Stimulated activated naive CD4-positive, alpha-beta T cell (primary cell): ENCODE measurements around the gene BTRC.
A peak's percentile ranks its signal among the peaks of the same experiment; 100 is the strongest.
"Not testable (repeated sequence)": the region's sequence is repeated elsewhere in the genome, so short reads cannot be mapped to it uniquely, and the experiment has no call there.

Source experiments
- DNase-seq, 6 experiments: peaks; one replicate each; lab custom pipeline; 2025; lab: John Stamatoyannopoulos, UW

The BTRC gene

DNA sequence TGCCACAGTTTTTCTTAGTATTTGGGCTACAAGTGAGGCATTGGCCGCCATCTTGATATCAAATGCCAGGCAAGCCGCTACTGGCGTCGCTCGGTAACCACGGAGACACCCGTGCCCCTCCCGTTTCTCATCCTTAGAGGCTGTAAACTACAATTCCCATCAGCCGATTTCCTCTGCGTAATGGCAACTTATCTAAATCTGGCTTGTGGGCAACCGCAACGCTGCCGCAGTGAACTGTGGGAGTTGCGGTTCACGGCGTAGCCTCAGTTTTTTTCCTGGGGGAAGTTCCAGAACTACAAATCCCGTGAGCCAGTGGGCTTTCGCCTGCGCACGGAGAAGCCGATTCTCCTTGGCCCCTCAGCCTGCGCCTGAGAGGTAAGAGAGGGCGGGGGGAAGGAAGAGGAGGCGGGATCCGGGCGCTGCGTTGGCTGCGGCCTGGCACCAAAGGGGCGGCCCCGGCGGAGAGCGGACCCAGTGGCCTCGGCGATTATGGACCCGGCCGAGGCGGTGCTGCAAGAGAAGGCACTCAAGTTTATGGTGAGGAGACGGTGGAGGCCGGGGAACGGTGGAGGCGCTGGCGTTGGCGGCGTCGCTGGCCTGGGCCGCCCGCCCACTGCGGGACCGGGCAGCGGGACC, at the start of gene BTRC:
Gene BTRC (plus strand): TSS at position 474 of the 636 bp plus-strand sequence. CDS start 16 bp downstream, at position 490.
- DNase-seq = peak; percentile 93 to 98 (median 97)

DNA sequence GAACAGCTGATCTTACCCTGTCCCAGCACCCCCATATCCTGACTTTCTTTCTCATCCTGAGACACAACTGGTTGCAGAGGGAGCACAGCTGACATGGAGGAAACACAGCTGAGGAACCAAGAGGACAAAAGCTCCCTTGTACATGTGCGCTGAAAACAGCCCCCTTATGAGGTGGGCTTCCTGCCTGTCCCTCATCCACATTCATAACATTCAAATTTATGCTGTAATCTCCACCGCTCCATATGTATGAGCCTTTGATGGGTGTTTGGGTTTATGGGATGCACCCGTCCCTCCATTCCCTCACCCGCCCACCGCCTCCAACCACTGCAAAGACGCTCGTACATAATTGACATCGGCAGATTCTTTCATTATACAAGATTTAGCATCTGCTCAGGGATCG, 49.6 kb upstream of the BTRC start:
- no peak for DNase-seq

DNA sequence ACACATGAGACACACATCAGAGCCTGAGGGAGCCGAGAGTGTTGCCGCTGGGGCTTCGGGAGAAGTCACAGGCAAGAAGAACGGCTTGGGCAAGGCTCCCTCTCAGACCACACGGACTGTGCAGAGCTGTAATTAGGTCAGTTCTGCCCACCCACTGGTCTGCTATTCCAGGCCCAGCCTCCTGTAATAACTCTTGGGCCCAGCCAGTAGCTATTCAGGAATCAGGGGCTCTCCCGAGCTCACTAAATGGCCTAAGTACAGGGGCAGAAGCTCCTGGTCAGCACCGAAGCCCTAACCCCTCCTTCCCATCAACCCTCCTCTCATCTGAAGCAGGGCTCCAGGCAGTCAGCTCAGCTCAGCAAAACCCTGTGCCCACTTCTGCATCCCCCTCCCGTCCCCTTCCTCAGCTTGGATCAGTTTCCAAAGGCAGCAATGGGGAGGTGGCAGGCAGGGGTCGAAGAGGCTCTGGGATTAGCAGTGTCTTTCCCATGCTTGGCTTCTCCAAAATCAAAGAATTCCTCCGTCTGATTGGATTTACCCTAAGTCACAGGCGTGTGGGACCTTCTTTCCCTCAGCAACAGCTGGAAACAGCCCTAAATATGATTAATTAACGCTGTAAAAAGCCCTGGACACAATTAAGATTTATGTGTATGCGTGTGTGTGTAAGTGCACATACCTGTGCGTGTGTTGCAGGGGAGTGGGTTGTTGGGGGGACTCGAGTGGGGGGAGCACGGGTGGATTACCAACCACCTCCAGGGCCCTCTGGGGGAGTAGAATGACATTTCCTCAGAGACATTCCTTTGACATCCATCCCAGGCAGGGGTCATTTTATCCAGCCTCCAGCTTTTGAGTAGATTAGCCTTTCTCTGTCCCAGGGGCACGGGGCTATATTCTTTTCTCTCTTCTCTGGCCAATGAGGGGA, 48.4 kb upstream of the BTRC start:
- DNase-seq = no peak

DNA sequence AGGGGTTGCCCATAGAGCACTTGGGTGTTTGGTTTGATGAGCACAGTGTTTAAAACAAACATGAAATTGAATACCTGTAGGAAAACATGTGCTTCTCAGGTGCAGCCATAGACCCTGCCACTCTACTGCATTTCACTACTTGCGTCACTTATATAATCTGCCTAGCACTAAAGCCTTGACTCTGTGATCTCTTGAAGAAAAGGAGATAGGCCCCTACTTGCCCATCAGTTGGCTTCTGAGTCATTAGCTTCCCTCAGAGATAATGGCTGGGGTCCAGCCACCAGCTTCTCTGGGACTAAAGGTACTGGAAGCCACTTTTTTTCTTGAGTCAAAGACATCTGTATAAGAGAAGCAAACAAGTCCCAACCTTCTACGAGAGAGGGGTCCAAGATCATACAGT, 45.9 kb upstream of the BTRC start:
- DNase-seq = no peak

DNA sequence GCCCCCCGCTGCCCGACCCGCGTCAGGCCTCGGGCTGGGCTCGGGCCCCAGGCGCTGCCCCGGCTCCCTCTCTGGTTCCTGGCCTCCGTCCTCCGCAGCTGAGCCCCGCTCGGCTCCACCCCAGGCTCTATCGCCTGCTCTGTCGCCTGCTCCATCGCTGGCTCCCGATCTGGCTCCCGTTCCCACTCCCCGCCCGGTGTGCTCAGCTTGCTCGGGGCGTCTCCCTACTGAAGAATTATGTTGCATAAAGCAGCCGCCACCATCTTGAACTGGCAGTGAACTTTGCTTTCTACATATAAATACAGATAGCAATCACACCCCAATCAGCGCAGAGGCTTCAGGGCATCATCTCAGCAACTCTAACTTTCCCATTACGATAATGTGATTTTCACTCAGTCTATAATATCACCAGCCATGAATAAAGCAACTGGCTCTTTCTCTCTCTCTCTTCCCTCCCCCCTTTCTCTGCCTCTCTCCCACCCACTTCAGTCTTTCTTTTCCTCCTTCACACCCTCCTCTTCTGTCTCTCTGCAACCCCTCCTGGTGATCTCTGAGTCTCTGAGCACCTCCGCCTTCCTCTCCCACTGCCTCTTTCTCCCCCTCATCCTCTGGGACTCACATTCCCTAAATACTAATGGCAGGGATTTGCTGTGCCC, 43.3 kb upstream of the BTRC start:
- DNase-seq = peak in 2 of 6 experiments; percentile 3 to 4

DNA sequence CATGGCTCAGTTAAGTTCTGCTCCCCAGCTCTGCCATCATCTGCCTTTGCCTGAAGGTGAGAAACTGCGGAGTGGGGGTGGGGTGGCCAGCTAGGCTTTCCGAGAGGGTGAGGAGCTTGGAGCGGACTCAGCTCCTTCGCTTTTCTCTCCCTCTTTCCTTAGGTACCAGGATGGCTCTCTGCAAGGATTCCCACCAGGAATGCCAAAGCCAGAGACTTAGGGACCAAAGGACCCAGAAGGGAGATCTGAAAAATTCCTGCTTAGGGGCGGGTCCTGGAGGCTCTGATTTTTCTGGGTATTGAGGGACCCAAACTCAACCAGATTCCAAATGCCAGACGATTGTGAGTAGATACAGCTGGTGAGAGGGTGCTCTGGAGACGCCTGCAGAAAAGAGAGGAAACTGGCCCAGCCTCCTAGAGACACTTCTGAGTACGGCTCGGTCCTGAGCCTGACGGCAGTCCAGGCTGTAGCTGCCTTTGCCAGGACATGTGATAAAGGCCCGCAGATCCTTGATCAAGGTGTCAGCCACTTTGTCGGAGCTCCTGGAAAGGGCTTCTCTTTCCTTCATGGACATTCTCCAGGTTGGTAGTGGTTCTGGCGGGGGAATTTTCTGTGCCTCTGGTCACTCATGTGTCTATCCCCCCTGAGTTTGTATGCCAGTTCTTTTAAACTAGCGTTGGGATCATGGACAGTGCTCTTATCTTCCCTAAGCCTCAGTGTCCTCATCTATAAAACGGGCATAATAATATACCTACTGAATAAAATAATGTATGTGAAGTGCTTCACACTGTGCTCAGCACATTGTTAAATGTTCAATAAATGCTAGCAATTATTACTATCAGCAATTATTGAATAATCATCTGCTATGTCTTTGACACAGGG, 42.5 kb upstream of the BTRC start:
- DNase-seq = peak in 2 of 6 experiments; percentile 4 to 7

DNA sequence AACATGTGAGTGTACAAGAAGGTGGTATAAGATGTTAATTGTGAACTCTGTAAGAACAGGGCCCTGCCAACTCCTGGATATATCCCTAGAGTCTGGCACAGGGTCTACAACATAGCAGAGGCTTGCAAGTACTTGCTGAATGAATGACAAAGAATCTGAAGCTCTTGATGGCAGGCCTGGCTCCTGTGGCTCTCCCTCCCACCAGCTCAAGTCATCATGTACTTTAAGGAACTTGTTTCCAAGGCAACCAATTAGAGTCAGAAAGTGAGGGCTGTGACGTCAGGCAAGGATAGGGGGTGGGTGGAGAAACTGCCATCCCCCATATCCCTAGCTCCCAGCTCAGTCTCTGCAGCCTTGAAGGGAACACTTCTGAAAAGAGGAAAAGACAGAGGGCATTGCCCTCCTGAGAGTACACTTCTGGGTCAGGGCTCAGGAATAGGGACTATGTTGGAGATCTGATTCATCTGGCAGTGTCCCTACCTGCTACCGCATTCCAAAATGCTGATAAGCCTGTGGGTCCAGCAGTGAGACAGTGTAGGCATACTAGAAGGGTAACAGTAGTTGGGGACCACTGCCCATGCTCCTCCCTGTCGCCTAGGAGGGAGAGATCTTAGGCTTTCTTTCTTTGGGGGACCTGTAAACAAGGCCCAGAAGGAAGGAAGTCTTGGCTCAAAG, 34.6 kb upstream of the BTRC start:
- DNase-seq = no peak

DNA sequence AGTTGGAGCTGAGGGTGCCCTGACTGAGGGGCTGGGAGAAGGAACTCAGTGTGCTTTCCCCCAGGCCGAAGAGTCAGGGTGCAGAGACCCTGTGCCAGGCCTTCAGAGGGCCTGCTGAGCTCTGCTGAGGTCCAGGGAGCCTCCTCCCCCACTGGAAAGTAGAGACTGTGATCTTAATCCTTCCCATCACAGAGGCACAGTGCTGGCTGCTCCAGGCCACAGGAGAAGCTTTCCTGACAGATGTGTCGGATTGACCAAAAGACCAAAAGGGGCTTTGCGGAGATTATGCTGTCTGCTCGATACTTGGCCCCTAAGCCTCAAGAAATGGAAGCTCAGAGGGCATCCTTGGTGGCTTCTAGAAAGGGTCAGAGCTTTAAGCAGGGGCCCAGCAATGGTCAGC, 32.9 kb upstream of the BTRC start:
- DNase-seq = no peak

DNA sequence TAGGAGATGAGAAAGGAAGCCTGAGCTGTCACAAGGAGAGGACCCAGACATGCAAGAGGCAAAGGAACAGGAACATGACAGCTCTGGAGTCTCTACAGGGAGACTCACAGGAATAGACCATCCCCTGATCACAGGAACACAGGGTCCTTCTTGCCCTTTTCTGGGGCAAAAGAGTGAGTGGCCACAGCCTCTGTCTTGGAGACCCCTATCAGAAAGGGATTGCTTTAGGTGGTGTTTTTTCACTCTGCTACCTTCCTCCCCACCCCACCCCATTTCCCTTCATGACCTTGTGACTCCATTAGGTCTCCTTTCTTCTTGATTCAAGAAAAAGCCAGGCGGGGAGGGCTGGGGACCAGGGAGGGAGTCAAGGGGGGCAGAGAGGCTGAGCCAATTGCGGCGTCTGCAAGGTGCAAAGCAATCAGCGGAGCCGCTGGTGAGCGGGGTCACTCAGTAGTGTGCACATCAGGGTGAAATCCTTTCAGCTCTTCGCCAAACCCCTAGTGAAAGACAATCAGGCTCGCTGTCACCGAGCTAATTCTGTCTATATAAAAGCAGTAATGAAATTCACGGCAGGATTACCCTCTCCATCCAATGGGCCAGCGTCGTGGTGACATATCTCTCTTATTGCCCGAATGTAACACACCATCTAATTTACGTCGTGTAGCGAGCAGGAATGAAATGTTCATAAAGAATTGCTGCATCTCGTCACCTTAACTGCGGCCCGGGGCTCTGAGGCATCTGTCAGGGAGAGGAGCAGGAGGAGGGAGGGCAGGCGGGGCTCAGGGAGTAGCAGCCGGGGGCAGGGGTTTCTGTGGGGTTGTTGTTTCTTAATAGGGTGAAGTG, 31.5 kb upstream of the BTRC start:
- DNase-seq = no peak

DNA sequence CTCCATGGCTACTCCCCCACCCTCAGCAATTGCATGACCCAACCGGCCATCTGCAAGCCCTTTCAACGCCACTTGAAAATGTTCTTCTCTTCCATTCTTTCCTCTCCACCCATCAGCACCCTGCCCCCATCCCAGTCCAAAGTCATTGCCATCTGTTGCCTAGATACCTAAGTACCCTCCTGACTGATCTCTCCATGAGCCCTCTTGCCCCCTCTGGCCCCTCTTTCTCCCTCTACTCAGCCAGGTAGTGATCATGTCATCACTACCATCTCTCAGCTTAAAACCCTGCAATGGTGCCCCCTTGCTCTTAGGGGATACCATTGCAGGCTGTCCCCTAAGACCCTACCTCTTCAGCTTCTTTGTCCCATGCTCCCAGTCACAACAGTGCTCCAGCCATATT, 30.5 kb upstream of the BTRC start:
- no peak for DNase-seq

DNA sequence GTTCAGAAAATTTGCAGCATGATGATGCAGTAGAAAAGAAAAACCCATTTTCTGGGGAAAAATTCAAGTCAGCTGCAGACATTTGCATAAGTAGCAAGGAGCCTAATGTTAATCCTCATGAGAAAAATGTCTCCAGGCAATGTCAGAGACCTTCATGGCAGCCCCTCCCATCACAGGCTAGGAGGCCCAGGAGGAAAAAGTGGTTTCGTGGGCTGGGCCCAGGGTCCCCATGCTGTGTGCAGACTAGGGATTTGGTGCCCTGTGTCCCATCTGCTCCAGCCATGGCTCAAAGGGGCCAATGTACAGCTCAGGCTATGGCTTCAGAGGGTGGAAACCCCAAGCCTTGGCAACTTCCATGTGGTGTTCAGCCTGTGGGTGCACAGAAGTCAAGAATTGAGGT, 26.5 kb upstream of the BTRC start:
- not testable (repeated sequence) for DNase-seq

DNA sequence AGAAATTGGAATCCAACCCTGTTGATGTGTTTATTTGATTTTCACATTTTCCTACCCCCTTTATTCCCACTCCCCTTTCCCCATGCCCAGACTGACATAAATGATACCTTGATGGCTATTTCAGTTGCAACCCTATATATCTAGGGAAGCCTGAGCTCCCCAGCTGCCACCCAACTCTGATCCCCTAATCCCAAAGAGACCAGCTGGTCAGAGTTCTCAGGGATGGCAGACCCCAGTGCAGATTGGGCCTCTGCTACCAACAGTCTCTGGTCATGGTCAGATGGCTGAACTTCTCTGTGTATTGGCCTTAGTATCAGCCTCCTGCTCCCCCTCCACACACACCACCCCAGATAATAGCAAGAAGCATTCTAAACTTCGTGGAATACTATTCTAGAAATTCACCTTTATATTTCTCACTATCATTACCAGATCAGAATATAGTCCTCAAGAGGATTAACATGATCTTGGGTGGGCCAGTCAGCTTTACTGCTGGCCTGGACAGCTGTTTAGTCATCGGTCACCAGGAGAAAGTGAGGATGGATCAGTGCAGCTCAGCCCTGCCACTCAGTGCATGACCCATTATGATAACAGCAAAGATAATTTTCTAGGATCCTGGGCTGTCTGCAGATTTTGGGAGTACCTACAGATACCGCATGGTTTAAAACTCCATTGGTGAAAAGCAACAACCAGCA, 24.5 kb upstream of the BTRC start:
- no peak for DNase-seq

DNA sequence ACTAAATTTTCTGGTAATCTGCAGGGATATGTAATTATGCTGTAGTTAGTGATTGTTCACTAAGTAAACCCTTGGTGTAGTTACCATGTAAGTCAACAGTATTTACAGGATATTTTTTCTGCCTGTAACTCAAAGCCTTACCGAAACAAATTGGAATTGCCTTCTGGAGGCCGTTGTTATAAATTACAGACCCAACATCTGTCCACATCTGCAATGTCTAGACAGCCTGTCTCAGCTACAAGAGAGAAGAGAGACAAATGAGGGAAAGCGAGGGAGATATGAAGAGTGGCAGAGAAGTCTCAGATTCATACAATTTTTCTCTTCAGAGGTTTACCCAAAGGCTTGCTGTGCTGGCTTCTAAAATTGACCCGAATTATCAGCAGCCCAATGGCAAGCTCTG, 23.7 kb upstream of the BTRC start:
- no peak for DNase-seq

DNA sequence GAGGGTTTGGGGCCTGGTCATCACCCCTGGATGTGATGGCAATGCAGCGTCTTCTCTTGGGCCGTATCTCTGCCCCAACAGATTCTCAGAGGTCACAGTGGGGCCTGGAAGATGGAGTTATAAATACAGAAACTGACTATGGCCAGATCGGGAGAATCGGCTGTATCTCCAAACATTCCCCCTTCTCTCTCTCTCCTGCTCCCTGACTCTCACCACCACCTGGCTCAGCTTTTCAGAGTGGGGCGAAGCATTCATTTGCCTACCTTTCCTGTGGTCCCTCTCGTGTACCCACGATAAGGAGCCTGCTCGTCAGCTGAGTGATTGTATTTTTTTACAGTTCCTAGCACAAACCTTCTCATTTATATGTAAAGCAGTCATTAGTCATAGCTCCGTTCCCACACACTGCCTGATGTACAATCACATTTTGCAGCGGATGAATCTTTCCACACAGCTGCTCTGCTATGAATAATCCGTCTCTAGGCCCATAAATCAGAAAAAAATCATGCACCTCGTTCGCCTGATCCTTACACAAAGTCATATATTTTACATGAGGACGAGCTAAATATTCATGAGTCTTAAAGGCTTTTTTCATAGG, 23.2 kb upstream of the BTRC start:
- no peak for DNase-seq

DNA sequence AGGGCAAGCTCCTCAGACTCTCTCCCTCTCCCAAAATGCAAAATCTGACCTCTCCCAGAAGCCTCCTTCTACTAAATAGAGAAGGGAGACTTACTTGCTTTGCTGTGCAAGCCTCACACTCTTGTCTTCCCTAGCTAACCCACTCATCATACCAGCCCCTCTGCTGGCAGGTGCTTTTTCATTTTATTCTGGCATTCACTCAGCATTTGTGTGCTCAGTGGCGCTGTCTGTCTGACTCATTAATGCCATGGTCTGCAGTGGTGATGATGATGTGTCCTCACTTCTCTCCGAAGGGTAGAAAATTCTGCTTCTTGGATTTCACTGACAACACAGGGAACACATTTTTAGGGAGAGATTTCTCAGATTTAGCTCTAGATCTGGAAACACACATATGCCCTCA, 22.0 kb upstream of the BTRC start:
- DNase-seq = no peak

DNA sequence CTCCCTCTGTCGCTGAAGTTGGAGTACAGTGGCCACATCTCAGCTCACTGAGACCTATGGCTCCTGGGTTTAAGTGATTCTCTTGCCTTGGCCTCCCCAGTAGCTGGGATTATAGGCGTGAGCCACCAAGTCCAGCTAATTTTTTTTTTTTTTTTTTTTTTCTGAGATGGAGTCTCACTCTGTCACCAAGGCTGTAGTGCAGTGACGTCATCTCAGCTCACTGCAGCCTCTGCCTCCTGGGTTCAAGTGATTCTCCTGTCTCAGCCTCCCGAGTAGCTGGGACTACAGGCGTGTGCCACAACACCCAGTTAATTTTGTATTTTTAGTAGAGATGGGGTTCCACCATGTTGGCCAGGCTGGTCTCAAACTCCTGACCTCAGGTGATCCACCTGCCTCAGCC, 19.7 kb upstream of the BTRC start:
- not testable (repeated sequence) for DNase-seq

DNA sequence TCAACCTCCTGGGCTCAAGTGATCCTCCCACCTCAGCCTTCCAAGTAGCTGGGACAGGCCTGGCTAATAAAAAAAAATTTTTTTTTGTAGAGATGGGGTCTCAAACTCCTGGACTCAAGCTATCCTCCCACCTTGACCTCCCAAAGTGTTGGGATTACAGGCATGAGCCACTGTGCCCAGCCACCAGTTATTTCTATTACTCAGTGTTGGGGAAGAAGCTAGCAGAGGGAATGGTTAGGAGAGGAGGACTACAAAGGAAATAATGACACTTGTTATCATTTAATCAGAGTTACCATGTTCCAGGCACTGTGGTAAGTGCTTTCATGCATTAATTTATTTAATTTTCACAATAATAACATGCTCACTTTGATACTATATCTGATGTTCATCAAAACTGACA, 17.6 kb upstream of the BTRC start:
- DNase-seq = no peak

DNA sequence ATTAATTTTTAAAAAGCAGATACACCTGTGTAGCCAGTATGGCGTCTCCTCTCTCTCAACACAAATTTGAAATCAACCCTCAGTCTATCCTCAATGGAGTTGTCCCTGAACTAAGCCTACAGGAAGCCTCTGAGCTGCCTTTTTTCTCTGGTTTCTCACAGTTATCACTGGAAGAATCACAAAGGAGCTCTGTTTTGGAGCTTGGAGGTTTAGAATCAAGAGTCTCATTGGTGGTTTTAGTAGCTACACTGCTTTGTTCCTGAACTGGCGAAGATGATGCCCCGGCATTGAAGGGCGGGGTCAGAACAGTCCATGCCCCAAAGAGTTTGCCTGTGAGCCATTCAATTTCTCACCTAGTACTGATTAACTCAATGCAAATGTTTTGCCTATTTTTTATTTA, 16.1 kb upstream of the BTRC start:
- no peak for DNase-seq

DNA sequence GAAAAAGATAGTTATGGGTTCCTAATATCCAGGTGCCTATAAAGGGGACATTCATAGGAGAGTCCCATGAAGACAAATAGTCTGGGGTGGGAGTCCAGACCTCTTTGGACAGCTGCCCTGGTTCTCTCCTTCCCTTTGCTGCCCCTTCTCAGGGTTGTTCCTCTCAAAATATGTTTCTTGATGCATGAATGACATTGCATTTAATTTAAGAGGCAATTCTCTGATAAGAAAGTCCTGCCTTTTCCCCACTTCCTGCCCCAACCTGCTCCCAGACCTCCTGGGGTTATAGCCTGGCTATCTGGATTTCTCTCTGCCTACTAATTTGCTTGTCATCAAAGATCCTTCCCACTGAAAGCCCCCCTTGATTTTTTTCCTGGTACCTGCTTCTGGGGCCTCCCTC, 12.5 kb upstream of the BTRC start:
- DNase-seq = no peak
